ENCODE measurements around the gene MFAP4.

Gene MFAP4

GRCh38 chr17:19383681-19384470 is 3.1 kb downstream of the MFAP4 start:
- no peak for DNase-seq

DNA sequence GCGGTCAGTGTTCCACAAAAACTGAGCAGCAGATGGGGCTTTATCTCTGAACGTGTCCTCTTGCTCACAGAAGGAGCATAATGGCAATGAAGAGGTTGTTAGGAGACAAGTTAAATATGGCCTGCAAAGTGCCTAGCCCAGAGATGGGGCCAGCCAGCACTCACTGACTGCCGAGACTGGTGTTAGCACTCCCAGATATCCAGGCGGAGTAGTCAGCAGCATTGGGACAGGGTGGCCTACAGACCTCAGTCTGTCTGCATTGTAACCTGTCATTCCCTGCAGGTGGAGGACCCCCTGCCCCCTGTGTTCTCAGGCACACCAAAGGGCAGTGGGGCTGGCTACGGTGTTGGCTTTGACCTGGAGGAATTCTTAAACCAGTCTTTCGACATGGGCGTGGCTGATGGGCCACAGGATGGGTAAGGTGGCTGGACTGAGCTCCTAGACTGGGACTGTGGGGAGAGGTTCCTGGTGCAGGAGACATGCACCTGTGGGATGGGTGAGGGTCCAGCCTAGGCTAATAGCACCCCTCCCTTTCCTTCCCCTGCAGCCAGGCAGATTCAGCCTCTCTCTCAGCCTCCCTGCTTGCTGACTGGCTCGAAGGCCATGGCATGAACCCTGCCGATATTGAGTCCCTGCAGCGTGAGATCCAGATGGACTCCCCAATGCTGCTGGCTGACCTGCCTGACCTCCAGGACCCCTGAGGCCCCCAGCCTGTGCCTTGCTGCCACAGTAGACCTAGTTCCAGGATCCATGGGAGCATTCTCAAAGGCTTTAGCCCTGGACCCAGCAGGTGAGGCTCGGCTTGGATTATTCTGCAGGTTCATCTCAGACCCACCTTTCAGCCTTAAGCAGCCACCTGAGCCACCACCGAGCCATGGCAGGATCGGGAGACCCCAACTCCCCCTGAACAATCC is 4.2 kb downstream of the MFAP4 start:
- DNase-seq, result no peak

GRCh38 chr17:19381741-19382444 is 5.1 kb downstream of the MFAP4 start:
- no peak for DNase-seq

GRCh38 chr17:19381361-19381740 is 5.6 kb downstream of the MFAP4 start:
- DNase-seq, result no peak

GRCh38 chr17:19380481-19381301 is 6.3 kb downstream of the MFAP4 start:
- DNase-seq, result no peak

- DNase-seq, result no peak
These were observed 7.5 kb downstream of the MFAP4 start for GRCh38 chr17:19379361-19380065.

- DNase-seq, result no peak
These were observed 8.3 kb downstream of the MFAP4 start, which contains the start of gene MAPK7 for GRCh38 chr17:19378416-19379360. Gene MAPK7 (plus strand): TSS chr17:19378498. CDS start chr17:19378901, 403 bp downstream.

DNA sequence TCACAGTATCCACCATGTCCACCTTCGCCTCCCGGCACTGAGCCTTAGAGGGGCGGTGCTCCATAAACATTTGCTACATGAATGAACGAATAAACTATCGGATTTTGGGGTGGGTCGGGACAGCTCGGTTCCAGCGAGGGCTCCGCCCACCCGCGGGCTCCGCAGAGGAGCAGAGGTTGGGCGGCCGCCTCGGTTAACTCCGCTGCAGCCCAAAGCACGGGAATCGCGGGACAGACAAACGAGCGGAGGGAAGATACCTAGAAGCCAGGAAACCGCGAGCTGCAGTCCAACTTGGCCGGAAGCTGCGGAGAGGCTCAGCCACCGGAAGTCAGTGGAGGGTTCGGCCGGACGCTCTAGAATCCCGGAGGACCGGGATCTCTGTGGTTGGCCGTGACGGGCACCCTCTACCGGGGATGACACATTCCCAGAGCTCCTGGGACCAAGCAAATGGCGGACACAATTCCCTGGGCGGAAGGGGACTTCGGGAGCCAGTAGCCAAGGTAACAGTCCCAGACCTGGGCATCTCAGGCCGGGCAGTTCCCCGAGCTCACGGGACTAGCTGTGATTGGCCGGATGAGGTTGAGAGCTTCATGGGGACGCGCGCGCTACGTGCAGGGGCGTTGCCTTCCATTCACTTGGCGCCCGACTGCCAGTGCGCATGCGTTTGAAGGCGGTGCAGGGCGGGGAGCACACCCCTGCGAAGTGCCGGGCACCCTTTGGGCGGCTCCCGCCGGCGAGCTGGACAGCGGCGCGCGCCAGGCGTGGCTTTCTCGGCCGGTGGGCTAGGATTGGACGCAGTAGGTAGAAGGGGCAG is 9.2 kb downstream of the MFAP4 start:
- peak; percentile 86 for DNase-seq

GRCh38 chr17:19376811-19377210 is 10.2 kb downstream of the MFAP4 start:
- DNase-seq, result no peak

- DNase-seq, result no peak
These were observed 11.3 kb downstream of the MFAP4 start for GRCh38 chr17:19375732-19376131.

GRCh38 chr17:19374136-19374535 is 12.9 kb downstream of the MFAP4 start:
- no peak for DNase-seq

GRCh38 chr17:19372866-19373504 is 14.0 kb downstream of the MFAP4 start:
- DNase-seq, result no peak

GRCh38 chr17:19372439-19372838 is 14.6 kb downstream of the MFAP4 start:
- no peak for DNase-seq

GRCh38 chr17:19372011-19372370 is 15.0 kb downstream of the MFAP4 start:
- no peak for DNase-seq

GRCh38 chr17:19371259-19372010 is 15.6 kb downstream of the MFAP4 start:
- no peak for DNase-seq

DNA sequence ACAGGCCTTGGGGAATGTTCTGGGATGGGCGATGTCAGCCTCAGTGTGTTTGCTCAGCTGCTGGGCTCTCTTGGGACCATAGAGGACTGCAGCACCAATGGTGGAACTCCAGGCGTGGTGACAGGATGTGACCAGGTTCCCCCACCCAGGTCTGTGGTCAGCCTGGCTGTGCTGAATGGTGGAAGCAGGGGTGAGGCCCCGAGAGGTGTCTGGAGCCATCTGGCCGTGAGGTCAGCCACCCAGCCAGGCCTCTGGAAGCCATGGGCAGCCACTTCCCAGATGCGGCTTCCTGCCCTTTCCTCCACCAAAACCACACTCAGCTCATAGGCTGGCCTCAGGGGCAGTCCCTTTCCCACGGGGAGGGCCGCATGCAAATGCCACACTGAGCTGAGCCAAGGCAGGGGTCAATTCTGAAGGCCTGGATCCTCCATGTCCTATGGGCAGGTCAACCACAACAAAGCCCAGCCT is 16.5 kb downstream of the MFAP4 start:
- no peak for DNase-seq

DNA sequence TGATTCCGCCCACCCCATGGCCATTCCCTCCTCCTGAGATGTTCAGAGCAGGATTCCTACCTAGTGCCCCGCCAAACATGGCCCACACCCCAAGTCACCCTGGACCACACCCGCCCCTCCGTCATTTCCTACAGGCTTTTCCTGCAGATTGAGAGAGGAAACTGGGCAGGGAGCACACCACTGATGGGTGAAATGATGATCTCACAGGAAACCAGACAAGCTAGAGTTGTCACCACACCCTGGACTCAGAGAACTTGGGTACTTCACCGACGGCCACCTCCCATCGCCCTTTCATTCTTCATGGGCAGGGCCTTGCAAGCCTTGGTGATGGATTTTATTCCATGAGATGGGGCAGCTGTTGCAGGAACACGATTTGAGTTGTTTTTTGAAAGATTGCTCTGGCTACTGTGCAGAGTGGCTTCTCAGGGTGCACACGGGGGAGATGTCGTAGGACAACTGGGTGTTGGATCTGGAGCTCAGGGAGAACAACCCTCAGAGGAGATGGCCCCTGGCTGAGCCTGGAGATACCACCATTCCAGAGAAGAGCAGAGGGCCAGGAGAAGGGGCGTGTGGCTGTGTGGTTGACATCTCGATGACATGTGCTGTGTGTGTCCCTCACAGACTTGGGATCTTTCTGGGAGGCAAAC is 17.0 kb downstream of the MFAP4 start:
- no peak for DNase-seq

Measured in KG1 (cell line).